ENCODE results near the gene OSBPL5.
"Not testable (repeated sequence)": the region's sequence is repeated elsewhere in the genome, so short reads cannot be mapped to it uniquely, and the experiment has no call there.

- not testable (repeated sequence) for TF ChIP-seq CTCF, EZH2 (IDR thresholded peaks at IDR 0.05)
Observed at GRCh38 chr11:3113661-3114060, 51.4 kb downstream of the OSBPL5 start.
